ENCODE measurements around the gene AIFM3. TPM values are rescaled to one million over a fixed set of nuclear protein-coding genes. Genes with fewer than 3 reads are reported as not detected.
"Not testable (repeated sequence)": the region's sequence is repeated elsewhere in the genome, so short reads cannot be mapped to it uniquely, and the experiment has no call there.

Gene AIFM3
- total RNA-seq, 1 donor from 2014 or later, result 2.4 TPM

- FAIRE-seq, result no peak
- H3K36me3 ChIP-seq (ENCODE audit: control insufficient read depth, insufficient read depth, low read length), result peaks cover 1% of the 10 kb centered on the region
Observed at GRCh38 chr22:20926243-20926642, 40.8 kb upstream of the AIFM3 start.

GRCh38 chr22:20927940-20928572 is 39.0 kb upstream of the AIFM3 start:
- DNase-seq (ENCODE audit: low read depth), result no peak
- no peak for TF ChIP-seq CTCF (IDR thresholded peaks at IDR 0.05; ENCODE audit: insufficient read depth, low read length, severe bottlenecking)
- no peak for FAIRE-seq
- Histone ChIP-seq H3K36me3 (ENCODE audit: control insufficient read depth, insufficient read depth, low read length) (peaks cover 1% of the 10 kb centered on the region), H3K4me3 (ENCODE audit: low read depth, low read length) (no peak overlapping the region), H3K27me3 (ENCODE audit: control insufficient read depth, insufficient read depth, low read length) (no peaks in the 10 kb centered on the region)

More at GRCh38 chr22:20926243-20926642, 40.8 kb upstream of the AIFM3 start:
- Histone ChIP-seq H3K4me3 (ENCODE audit: low read depth, low read length) (no peak overlapping the region), H3K27me3 (ENCODE audit: control insufficient read depth, insufficient read depth, low read length) (no peaks in the 10 kb centered on the region)
- TF ChIP-seq CTCF (IDR thresholded peaks at IDR 0.05; ENCODE audit: insufficient read depth, low read length, severe bottlenecking), result no peak
- DNase-seq (ENCODE audit: low read depth), result no peak

GRCh38 chr22:20928573-20928967 is 38.5 kb upstream of the AIFM3 start:
- H3K4me3 ChIP-seq (ENCODE audit: low read depth, low read length), result no peak overlapping the region
- FAIRE-seq (no peak), DNase-seq (ENCODE audit: low read depth) (no peak)
- peaks cover 1% of the 10 kb centered on the region for H3K36me3 ChIP-seq (ENCODE audit: control insufficient read depth, insufficient read depth, low read length)
- H3K27me3 ChIP-seq (ENCODE audit: control insufficient read depth, insufficient read depth, low read length), result no peaks in the 10 kb centered on the region
- no peak for TF ChIP-seq CTCF (IDR thresholded peaks at IDR 0.05; ENCODE audit: insufficient read depth, low read length, severe bottlenecking)

GRCh38 chr22:20930004-20930403 is 37.1 kb upstream of the AIFM3 start:
- no peak for TF ChIP-seq CTCF (IDR thresholded peaks at IDR 0.05; ENCODE audit: insufficient read depth, low read length, severe bottlenecking)
- H3K4me3 ChIP-seq (ENCODE audit: low read depth, low read length), result no peak overlapping the region
- FAIRE-seq (no peak), DNase-seq (ENCODE audit: low read depth) (no peak)
- peaks cover 7% of the 10 kb centered on the region for H3K36me3 ChIP-seq (ENCODE audit: control insufficient read depth, insufficient read depth, low read length)
- H3K27me3 ChIP-seq (ENCODE audit: control insufficient read depth, insufficient read depth, low read length), result no peaks in the 10 kb centered on the region

- FAIRE-seq; H3K27me3 ChIP-seq (ENCODE audit: control insufficient read depth, insufficient read depth, low read length); H3K4me3 ChIP-seq (ENCODE audit: low read depth, low read length); DNase-seq (ENCODE audit: low read depth); H3K36me3 ChIP-seq (ENCODE audit: control insufficient read depth, insufficient read depth, low read length): not testable (repeated sequence)
Observed at GRCh38 chr22:20930435-20930834, 36.6 kb upstream of the AIFM3 start.

GRCh38 chr22:20931126-20931654 is 35.9 kb upstream of the AIFM3 start:
- DNase-seq (ENCODE audit: low read depth) (no peak), FAIRE-seq (no peak)
- no peaks in the 10 kb centered on the region for H3K27me3 ChIP-seq (ENCODE audit: control insufficient read depth, insufficient read depth, low read length)
- no peak for TF ChIP-seq CTCF (IDR thresholded peaks at IDR 0.05; ENCODE audit: insufficient read depth, low read length, severe bottlenecking)
- peaks cover 7% of the 10 kb centered on the region for H3K36me3 ChIP-seq (ENCODE audit: control insufficient read depth, insufficient read depth, low read length)
- no peak overlapping the region for H3K4me3 ChIP-seq (ENCODE audit: low read depth, low read length)
